Activated CD8-positive, alpha-beta memory T cell treated with anti-CD3 and anti-CD28 coated beads, Interleukin-2, amount 10 ng/mL, durations not matched to agents 7 days and 5 days (primary cell): Measurements from ENCODE around the gene ANKIB1. TPM values are rescaled to one million over a fixed set of nuclear protein-coding genes. Genes with fewer than 3 reads are reported as not detected.

Experiments
- ATAC-seq: fragments of 150-1000 bp; cut with Tn5 transposase; one replicate; pipeline ENCODE4 v1.10.0; 2021; ENCODE audit warnings: moderate library complexity
- CTCF ChIA-PET: fragments of 350-600 bp; sonication (Branson Sonifier 250); formaldehyde crosslinking; loops from one replicate; lab custom pipeline; 2021; ENCODE audit warnings: antibody characterized with exemption; lab: Charles Lee
- DNase-seq: peaks from one replicate; pipeline ENCODE4 v3.0.0-alpha.2; 2020
- H3K27ac Mint-ChIP-seq: one replicate; pipeline ENCODE4 v1.8.0; 2021; ENCODE audit warnings: mild to moderate bottlenecking, mixed read lengths
- H3K27me3 Mint-ChIP-seq: one replicate; pipeline ENCODE4 v1.8.0; 2021; ENCODE audit warnings: mixed read lengths
- H3K36me3 Mint-ChIP-seq: one replicate; pipeline ENCODE4 v1.8.0; 2021; ENCODE audit warnings: mild to moderate bottlenecking, mixed read lengths
- H3K4me1 Mint-ChIP-seq: one replicate; pipeline ENCODE4 v1.8.0; 2021; ENCODE audit warnings: mixed read lengths
- H3K4me3 Mint-ChIP-seq: one replicate; pipeline ENCODE4 v1.8.0; 2021; ENCODE audit warnings: mild to moderate bottlenecking, moderate library complexity, mixed read lengths
- H3K9me3 Mint-ChIP-seq: one replicate; pipeline ENCODE4 v1.8.0; 2022; ENCODE audit warnings: low read depth, mixed read lengths
- total RNA-seq, 2 experiments: library from RNA; stranded (reverse); gene quantifications; one replicate each; pipeline ENCODE4 v1.2.3, GENCODE V29; 2021

ANKIB1 gene
- total RNA-seq = 10 to 100 TPM; 55.2 to 73.3 TPM

GRCh38 chr7:92245487-92246359 is at the start of gene ANKIB1, which contains the start of gene KRIT1:
TSS of gene ANKIB1 (plus strand) at chr7:92245974. CDS start at chr7:92294979, 49,005 bp downstream.
TSS of gene KRIT1 (minus strand) at chr7:92245914. CDS start at chr7:92242135, 3,779 bp downstream.
- Mint-ChIP-seq H3K4me1 (peaks cover 43% of the 10 kb centered on the region), H3K27ac (peak within 1 kb of the TSS; percentile 100), H3K27me3 (no peaks in the 10 kb centered on the region), H3K36me3 (peaks cover 14% of the 10 kb centered on the region), H3K4me3 (peak within 1 kb of the TSS; percentile 90), H3K9me3 (no peaks in the 10 kb centered on the region)
- DNase-seq (peak; percentile 94), ATAC-seq (peak; percentile 80)
- CTCF ChIA-PET = interaction anchor here (1.0 to 3.4 kb wide), 4 partner anchors 47 to 202 kb away, joined by 3 to 31 read pairs (median 4); partner anchors contain the start of gene GATAD1

DNA sequence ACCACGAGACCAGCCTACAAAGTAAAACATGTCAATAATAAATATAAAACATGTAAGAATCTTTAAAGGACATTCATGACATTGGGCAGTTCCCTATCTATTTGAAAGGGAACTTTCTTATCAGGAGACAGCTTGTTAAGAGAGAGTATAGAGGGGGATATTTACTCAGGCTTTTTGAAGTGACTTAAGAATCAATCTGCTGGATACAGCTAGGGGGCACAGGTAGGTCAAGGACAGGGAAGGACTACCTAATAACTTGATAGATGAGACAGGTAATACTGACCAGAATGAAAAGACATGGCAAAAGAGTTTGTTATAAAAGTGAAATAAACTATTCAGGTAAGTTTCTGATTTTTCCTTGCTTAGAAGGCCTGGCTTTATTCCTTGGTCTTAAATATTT is 45.0 kb upstream of the ANKIB1 start:
- DNase-seq = no peak
- Mint-ChIP-seq H3K27me3 (no peaks in the 10 kb centered on the region), H3K4me3 (no peak overlapping the region), H3K27ac (no peak overlapping the region), H3K9me3 (no peaks in the 10 kb centered on the region), H3K4me1 (no peaks in the 10 kb centered on the region), H3K36me3 (peaks cover 38% of the 10 kb centered on the region)
- ATAC-seq = no peak
- CTCF ChIA-PET = interaction anchor here (1.0 to 1.6 kb wide), 2 partner anchors 9 to 246 kb away, joined by 3 read pairs; partner anchors contain the start of gene GATAD1

- H3K27me3 Mint-ChIP-seq = no peaks in the 10 kb centered on the region
- CTCF ChIA-PET = interaction anchor here (1.1 to 1.7 kb wide), 2 partner anchors 9 to 18 kb away, joined by 3 read pairs; no protein-coding TSS in a partner anchor
Measured at GRCh38 chr7:92205987-92206386, 39.8 kb upstream of the ANKIB1 start.

GRCh38 chr7:92206672-92207071 is 39.1 kb upstream of the ANKIB1 start:
- ATAC-seq = no peak
- H3K4me1 Mint-ChIP-seq = peaks cover 9% of the 10 kb centered on the region

More at GRCh38 chr7:92205987-92206386, 39.8 kb upstream of the ANKIB1 start:
- DNase-seq (no peak), ATAC-seq (no peak)
- no peak overlapping the region for H3K27ac Mint-ChIP-seq
- peaks cover 9% of the 10 kb centered on the region for H3K4me1 Mint-ChIP-seq
- peaks cover 9% of the 10 kb centered on the region for H3K9me3 Mint-ChIP-seq
- H3K36me3 Mint-ChIP-seq = peaks cover 62% of the 10 kb centered on the region
- no peak overlapping the region for H3K4me3 Mint-ChIP-seq

DNA sequence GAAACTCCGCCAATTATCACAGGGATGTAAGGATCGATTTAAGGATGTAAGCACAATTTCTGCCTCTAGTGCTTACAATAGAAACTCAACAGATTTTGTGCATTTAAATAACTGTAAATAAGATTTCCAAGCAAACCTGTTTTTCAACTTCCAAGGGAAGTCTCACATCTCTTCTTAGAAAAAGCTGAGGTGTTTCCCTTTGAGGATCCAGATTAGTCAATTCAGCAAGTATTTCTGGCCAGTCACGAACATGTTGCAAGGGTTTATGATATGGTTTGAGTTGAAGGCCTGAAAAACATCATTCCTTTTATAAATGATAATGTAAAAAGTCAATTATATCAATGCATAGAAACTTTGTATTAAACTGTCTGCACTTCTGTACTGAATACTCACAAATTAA is 24.0 kb upstream of the ANKIB1 start:
- Mint-ChIP-seq H3K27ac (no peak overlapping the region), H3K4me3 (no peak overlapping the region), H3K4me1 (no peaks in the 10 kb centered on the region), H3K9me3 (no peaks in the 10 kb centered on the region), H3K36me3 (peaks cover 51% of the 10 kb centered on the region), H3K27me3 (no peaks in the 10 kb centered on the region)
- DNase-seq (no peak), ATAC-seq (no peak)
- CTCF ChIA-PET = no interaction called here

More at GRCh38 chr7:92206672-92207071, 39.1 kb upstream of the ANKIB1 start:
- Mint-ChIP-seq H3K9me3 (peaks cover 9% of the 10 kb centered on the region), H3K36me3 (peaks cover 67% of the 10 kb centered on the region), H3K27ac (no peak overlapping the region), H3K4me3 (no peak overlapping the region), H3K27me3 (no peaks in the 10 kb centered on the region)
- no peak for DNase-seq
- CTCF ChIA-PET = interaction anchor here (1.1 kb wide), 2 partner anchors 13 to 17 kb away, joined by 3 read pairs; no protein-coding TSS in a partner anchor

GRCh38 chr7:92226981-92227380 is 18.8 kb upstream of the ANKIB1 start:
- no peak overlapping the region for H3K27ac Mint-ChIP-seq
- no peak overlapping the region for H3K4me3 Mint-ChIP-seq
- H3K4me1 Mint-ChIP-seq = no peaks in the 10 kb centered on the region
- no peaks in the 10 kb centered on the region for H3K9me3 Mint-ChIP-seq
- peaks cover 49% of the 10 kb centered on the region for H3K36me3 Mint-ChIP-seq
- CTCF ChIA-PET = no interaction called here
- DNase-seq (no peak), ATAC-seq (no peak)
- H3K27me3 Mint-ChIP-seq = no peaks in the 10 kb centered on the region

- Mint-ChIP-seq H3K27ac (peak overlapping the region; percentile 40), H3K4me3 (no peak overlapping the region), H3K36me3 (peaks cover 52% of the 10 kb centered on the region), H3K9me3 (no peaks in the 10 kb centered on the region), H3K4me1 (no peaks in the 10 kb centered on the region), H3K27me3 (no peaks in the 10 kb centered on the region)
- CTCF ChIA-PET = no interaction called here
- DNase-seq (no peak), ATAC-seq (no peak)
Measured at GRCh38 chr7:92228100-92228499, 17.7 kb upstream of the ANKIB1 start.

DNA sequence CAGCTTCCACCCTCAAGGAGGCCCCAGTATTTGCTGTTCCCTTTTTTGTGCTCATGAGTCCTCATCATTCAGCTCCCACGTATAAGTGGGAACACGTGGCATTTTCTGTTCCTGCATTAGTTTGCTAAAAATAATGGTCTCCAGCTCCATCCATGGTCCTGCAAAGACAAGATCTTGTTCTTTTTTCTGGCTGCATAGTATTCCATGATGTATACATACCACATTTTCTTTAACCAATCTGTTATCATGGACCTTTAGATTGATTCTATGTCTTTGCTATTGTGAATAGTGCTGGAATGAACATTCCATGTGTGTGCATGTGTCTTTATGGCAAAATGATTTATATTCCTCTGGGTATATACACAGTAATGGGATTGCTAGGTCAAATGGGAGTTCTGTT is 17.0 kb upstream of the ANKIB1 start:
- Mint-ChIP-seq H3K36me3 (peaks cover 55% of the 10 kb centered on the region), H3K27ac (no peak overlapping the region), H3K27me3 (no peaks in the 10 kb centered on the region), H3K4me1 (no peaks in the 10 kb centered on the region), H3K9me3 (no peaks in the 10 kb centered on the region), H3K4me3 (no peak overlapping the region)
- no peak for ATAC-seq
- CTCF ChIA-PET = no interaction called here
- DNase-seq = no peak

GRCh38 chr7:92230547-92230946 is 15.2 kb upstream of the ANKIB1 start:
- no peak overlapping the region for H3K27ac Mint-ChIP-seq
- CTCF ChIA-PET = interaction anchor here (1.4 kb wide), 1 partner anchor 218 kb away, joined by 4 read pairs; no protein-coding TSS in a partner anchor
- H3K27me3 Mint-ChIP-seq = no peaks in the 10 kb centered on the region

GRCh38 chr7:92242972-92243371 is 2.8 kb upstream of the ANKIB1 start:
- no peak overlapping the region for H3K4me3 Mint-ChIP-seq
- H3K4me1 Mint-ChIP-seq = peaks cover 32% of the 10 kb centered on the region
- DNase-seq (no peak), ATAC-seq (no peak)
- H3K9me3 Mint-ChIP-seq = no peaks in the 10 kb centered on the region
- no peaks in the 10 kb centered on the region for H3K27me3 Mint-ChIP-seq
- H3K36me3 Mint-ChIP-seq = peaks cover 17% of the 10 kb centered on the region
- CTCF ChIA-PET = interaction anchor here (1.2 kb wide), 1 partner anchor 64 kb away, joined by 4 read pairs; the partner anchor contains the start of gene LRRD1
- no peak overlapping the region for H3K27ac Mint-ChIP-seq

More at GRCh38 chr7:92230547-92230946, 15.2 kb upstream of the ANKIB1 start:
- Mint-ChIP-seq H3K4me3 (no peak overlapping the region), H3K36me3 (peaks cover 62% of the 10 kb centered on the region), H3K4me1 (no peaks in the 10 kb centered on the region), H3K9me3 (no peaks in the 10 kb centered on the region)
- DNase-seq (no peak), ATAC-seq (no peak)

GRCh38 chr7:92244808-92245486 is 827 bp upstream of the ANKIB1 start:
- ATAC-seq (peak; percentile 1), DNase-seq (no peak)
- Mint-ChIP-seq H3K9me3 (no peaks in the 10 kb centered on the region), H3K4me1 (peaks cover 43% of the 10 kb centered on the region), H3K27me3 (no peaks in the 10 kb centered on the region), H3K27ac (peak overlapping the region; percentile 100), H3K36me3 (peaks cover 17% of the 10 kb centered on the region), H3K4me3 (peak overlapping the region; percentile 90)
- CTCF ChIA-PET = interaction anchor here (2.0 to 3.4 kb wide), 2 partner anchors 48 to 202 kb away, joined by 4 to 31 read pairs; partner anchors contain the start of gene GATAD1

DNA sequence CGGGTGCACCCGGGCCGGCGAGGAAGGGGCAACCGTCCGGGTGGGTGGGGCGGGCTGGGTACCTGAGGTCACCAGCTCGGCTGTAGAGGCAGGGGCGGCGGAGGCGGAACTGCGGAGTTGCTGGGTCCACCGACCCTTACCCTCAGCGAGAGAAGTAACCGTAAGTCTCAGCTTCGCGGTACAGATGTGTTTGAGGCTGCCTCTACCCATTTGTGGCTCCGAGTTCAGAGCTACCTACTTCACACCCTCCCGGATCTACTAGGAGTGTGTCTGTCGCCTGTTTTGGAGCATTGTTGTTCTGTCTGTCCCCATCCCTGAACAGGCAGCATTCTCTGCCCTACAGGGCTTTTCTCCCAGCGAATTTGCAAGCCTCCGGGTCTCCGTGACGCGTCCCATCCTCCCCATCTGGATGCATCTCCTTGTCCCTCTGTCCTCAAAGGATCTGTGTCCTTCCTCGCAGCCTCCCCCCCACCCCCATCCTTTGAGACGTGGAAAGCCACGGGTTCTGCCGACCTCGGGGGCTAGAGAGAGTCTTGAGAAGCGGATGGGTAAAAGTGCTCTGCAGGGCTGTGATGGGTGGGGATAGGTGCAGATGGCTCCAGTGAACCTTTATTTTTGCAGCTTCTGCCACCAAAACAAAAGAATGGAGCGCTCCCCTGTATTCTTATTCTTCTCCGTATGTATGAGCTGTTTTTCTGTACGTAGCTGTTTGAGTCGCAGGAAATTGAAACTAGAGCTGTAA is 757 bp downstream of the ANKIB1 start:
- peak; percentile 66 for DNase-seq
- H3K4me3 Mint-ChIP-seq = peak overlapping the region; percentile 90
- peak overlapping the region; percentile 91 for H3K27ac Mint-ChIP-seq
- H3K36me3 Mint-ChIP-seq = peaks cover 17% of the 10 kb centered on the region
- CTCF ChIA-PET = interaction anchor here (0.8 to 3.4 kb wide), 8 partner anchors 46 to 306 kb away, joined by 3 to 31 read pairs (median 3); partner anchors contain the start of genes AKAP9 and GATAD1
- peaks cover 45% of the 10 kb centered on the region for H3K4me1 Mint-ChIP-seq
- no peaks in the 10 kb centered on the region for H3K9me3 Mint-ChIP-seq
- peak; percentile 52 for ATAC-seq
- no peaks in the 10 kb centered on the region for H3K27me3 Mint-ChIP-seq
